Brain microvascular endothelial cell (primary cell): ENCODE data around the gene CIAO2B.
A peak's percentile ranks its signal among the peaks of the same experiment; 100 is the strongest.
"Not testable (repeated sequence)": the region's sequence is repeated elsewhere in the genome, so short reads cannot be mapped to it uniquely, and the experiment has no call there.

Source experiments
- DNase-seq: peaks from one replicate; pipeline ENCODE4 v3.0.0-alpha.2; 2020
- H3K27ac ChIP-seq: fragments of 250-450 bp; sonication (Bioruptor Pico); 2 replicates; pipeline ENCODE4 v1.5.1; 2020; ENCODE audit warnings: mild to moderate bottlenecking, moderate library complexity
- H3K27me3 ChIP-seq: fragments of 250-450 bp; sonication (Bioruptor Pico); replicated peaks from 2 replicates; pipeline ENCODE4 v1.5.1; 2020; ENCODE audit warnings: mild to moderate bottlenecking
- H3K36me3 ChIP-seq: fragments of 250-450 bp; sonication (Bioruptor Pico); replicated peaks from 2 replicates; pipeline ENCODE4 v1.5.1; 2020; ENCODE audit warnings: mild to moderate bottlenecking
- H3K4me3 ChIP-seq: 2 replicates; pipeline ENCODE4 v1.5.1; 2011; ENCODE audit warnings: low read depth, mild to moderate bottlenecking, control low read depth, low read length, moderate library complexity
- in situ Hi-C: cut with HindIII; loops from 2 replicates; pipeline ENCODE4 v1.10.0; 2017; ENCODE audit warnings: low sequenced_read_pairs, low pct_ligation_motif_present
- TF ChIP-seq, protein P1 (sequence below): IDR thresholded peaks from 2 replicates; pipeline ENCODE4 v1.5.1; 2011; ENCODE audit warnings: low read depth, mild to moderate bottlenecking, moderate library complexity, low read length, control low read depth, inconsistent platforms; ENCODE audit errors: missing control alignments

Gene CIAO2B

DNA sequence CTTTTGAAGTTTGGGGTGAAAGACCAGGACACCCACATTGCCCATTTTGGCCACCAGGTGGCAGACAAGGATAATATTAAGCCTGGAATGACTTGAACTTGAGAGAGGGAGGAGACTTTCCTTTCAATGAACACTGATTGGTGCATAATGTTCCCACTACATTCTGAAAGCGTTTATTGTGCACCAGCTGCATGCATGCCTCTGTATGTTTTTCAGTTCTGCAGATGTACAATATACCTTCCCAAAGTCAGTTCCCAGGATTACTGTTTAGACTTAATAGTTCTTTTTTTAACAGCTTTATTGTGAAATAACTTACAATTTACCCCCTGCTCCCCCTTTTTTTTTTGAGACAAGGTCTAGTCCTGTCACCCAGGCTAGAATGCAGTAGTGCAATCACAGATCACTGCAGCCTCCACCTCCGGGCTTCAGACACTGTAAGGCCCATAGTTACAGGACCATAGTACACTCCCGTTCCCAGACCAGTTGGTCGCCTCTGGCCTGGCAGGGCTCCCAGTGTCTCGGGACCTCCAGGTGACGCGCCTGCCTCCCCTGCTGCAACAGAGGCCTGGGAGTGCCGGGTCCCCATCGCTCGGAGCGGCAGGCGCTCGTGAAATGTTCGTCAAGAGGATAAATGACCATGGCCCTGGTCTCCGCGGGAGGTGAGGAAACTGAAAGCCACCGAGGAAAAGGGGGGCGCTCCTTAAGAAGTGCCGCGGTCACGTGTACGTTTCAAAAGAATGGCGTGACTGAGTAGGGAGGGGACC lies 13.3 kb upstream of the CIAO2B start:
- TF ChIP-seq, protein P1, sequence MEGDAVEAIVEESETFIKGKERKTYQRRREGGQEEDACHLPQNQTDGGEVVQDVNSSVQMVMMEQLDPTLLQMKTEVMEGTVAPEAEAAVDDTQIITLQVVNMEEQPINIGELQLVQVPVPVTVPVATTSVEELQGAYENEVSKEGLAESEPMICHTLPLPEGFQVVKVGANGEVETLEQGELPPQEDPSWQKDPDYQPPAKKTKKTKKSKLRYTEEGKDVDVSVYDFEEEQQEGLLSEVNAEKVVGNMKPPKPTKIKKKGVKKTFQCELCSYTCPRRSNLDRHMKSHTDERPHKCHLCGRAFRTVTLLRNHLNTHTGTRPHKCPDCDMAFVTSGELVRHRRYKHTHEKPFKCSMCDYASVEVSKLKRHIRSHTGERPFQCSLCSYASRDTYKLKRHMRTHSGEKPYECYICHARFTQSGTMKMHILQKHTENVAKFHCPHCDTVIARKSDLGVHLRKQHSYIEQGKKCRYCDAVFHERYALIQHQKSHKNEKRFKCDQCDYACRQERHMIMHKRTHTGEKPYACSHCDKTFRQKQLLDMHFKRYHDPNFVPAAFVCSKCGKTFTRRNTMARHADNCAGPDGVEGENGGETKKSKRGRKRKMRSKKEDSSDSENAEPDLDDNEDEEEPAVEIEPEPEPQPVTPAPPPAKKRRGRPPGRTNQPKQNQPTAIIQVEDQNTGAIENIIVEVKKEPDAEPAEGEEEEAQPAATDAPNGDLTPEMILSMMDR, result peak; percentile 91
- Histone ChIP-seq H3K36me3 (peaks cover 4% of the 10 kb centered on the region), H3K27me3 (peaks cover 9% of the 10 kb centered on the region), H3K27ac (no peak overlapping the region), H3K4me3 (peak overlapping the region; percentile 51)
- peak; percentile 79 for DNase-seq
- in situ Hi-C loops, result no loop called here

DNA sequence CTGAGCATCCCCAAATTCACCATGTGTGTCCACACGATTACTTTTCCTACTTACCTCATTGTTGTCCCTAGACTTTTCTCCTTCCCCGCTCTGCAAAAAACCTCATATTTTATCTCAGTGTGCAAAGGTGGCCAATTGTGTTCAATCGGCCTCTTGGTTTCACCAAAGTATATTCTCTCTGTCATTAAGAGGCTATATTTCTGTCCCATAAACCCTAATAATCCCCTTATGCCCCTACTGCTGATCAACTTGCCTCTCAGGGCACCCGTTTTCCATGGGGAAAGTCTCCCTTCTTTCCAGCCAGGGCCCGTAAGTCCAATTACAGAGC lies 12.7 kb upstream of the CIAO2B start:
- DNase-seq, result no peak
- H3K4me3 ChIP-seq, result no peak overlapping the region
- peaks cover 9% of the 10 kb centered on the region for H3K36me3 ChIP-seq
- in situ Hi-C loops, result no loop called here
- TF ChIP-seq, protein P1, result no peak
- no peak overlapping the region for H3K27ac ChIP-seq
- H3K27me3 ChIP-seq, result peaks cover 9% of the 10 kb centered on the region

DNA sequence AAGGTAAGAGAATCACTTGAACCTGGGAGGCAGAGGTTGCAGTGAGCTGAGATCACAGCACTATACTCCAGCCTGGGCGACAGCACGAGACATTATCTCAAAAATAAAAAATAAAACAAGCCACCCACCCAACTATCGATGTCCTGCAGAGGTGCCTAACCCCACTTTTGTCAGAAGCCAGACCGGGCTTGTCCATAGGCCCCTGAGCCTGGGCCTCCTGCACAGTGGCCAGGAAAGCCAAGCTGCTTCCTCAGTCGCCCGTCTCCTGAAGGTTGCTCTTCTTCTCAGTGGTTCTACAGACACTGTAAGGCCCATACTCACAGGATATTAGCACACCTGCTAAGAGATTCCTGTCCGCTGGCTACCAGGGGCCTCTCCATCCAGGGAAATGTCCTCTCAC lies 12.3 kb upstream of the CIAO2B start:
- TF ChIP-seq, protein P1, result no peak
- H3K27me3 ChIP-seq, result peaks cover 9% of the 10 kb centered on the region
- H3K36me3 ChIP-seq, result peaks cover 12% of the 10 kb centered on the region
- no peak for DNase-seq
- H3K4me3 ChIP-seq, result no peak overlapping the region
- in situ Hi-C loops, result no loop called here
- H3K27ac ChIP-seq, result no peak overlapping the region

DNA sequence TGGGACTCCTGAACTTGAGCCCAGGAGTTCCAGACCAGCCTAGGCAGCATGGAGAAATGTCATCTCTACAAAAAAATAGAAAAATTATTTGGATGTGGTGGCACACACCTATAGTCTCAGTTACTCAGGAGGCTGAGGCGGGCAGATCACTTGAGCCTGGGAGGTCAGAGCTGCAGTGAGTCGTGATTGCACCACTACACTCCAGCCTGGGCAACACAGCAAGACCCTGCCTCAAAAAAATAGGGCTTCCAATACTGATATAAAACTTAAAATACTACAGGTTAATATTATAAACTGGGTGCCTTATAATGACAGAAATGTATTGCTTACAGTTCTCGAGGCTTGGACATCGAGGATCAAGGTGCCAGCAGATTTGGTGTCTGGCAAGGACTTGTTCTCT lies 11.7 kb upstream of the CIAO2B start:
- DNase-seq, result no peak
- TF ChIP-seq, protein P1, result no peak
- in situ Hi-C loops, result no loop called here
- Histone ChIP-seq H3K27ac (no peak overlapping the region), H3K27me3 (peaks cover 9% of the 10 kb centered on the region), H3K4me3 (no peak overlapping the region), H3K36me3 (peaks cover 18% of the 10 kb centered on the region)

DNA sequence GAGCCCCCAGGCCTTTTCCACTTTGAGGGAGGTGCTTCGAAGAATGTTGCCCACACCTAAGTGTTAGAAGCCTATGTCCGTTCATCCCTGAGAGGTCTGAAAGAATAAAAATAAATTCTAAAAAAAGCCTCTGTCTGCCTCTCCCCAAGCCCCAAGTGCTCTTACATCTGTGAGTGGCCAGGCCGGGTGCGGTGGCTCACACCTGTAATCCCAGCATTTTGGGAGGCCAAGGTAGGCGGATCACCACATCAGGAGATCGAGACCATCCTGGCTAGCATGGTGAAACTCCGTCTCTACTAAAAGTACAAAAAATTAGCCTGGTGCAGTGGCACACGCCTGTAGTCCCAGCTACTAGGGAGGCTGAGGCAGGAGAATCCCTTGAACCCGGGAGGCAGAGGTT lies 10.8 kb upstream of the CIAO2B start:
- H3K27ac ChIP-seq, H3K4me3 ChIP-seq, DNase-seq, H3K27me3 ChIP-seq, in situ Hi-C loops: not testable (repeated sequence)
- peaks cover 25% of the 10 kb centered on the region for H3K36me3 ChIP-seq

DNA sequence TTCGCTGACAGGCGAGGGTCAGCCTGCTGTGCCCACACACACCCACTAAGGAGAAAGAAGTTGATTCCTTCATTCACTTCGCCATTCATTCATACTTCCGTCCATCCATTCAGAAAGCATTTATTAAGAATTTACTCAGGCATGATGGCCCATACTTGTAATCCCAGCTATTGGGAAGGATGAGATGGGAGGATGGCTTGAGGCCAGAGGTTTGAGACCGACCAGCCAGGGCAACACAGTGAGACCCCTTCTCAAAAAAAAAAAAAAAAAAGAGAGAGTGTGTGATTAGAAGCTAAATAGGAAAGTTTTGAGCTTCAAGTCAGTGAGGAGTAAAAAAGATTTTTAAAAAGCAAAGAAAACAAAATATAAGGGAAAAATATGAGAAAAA lies 9.8 kb upstream of the CIAO2B start:
- no peak for DNase-seq
- Histone ChIP-seq H3K27me3 (peaks cover 7% of the 10 kb centered on the region), H3K27ac (no peak overlapping the region), H3K4me3 (no peak overlapping the region), H3K36me3 (peaks cover 25% of the 10 kb centered on the region)
- TF ChIP-seq, protein P1, result no peak
- in situ Hi-C loops, result no loop called here
